Measurements from ENCODE around the gene CDK4. TPM values are rescaled to one million over a fixed set of nuclear protein-coding genes. Genes with fewer than 3 reads are reported as not detected.

CDK4 gene
- total and polyA plus RNA-seq, 2 of the 13 experiments (the other 11 are each of a cell fraction or from before 2014, with no cell fraction given), result 191 to 209 TPM

DNA sequence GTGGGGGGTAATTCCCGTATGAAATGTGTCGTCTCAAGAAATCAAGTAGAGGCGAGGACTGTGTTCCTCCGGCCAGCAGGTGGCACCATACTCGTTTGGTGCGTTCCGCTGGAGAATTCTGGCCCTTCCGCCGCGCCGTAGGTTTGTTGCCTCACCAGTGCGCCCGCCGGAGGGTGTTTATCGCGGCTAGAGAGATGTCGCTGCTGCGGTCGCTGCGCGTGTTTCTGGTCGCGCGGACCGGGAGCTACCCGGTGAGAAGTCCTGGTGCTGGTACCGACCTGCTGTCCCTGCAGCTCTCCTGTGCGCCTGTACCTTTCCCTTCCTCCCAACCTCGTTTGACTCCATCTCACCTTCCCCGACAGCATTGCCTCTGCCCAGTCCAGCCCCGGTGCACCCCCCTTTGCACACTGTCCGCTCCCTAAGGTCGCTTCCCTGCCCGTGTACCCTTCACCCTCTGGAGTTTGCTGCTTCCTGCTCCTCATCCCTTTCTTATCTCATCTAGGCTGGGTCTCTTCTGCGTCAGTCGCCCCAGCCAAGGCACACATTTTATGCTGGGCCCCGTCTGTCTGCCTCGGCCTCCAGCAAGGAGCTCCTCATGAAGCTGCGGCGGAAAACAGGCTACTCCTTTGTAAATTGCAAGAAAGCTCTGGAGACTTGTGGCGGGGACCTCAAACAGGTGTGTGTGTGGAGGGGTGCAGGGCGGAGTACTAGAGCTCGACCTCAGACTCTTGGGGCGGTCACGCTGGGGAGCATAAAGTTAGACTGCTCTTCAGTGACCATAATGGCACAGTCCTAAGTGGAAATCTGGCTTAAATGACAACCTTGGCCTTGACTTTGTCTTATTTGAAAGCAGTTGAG, 30.7 kb upstream of the CDK4 start, which contains the start of gene TSFM (continued):
- TF ChIP-seq, protein P1, sequence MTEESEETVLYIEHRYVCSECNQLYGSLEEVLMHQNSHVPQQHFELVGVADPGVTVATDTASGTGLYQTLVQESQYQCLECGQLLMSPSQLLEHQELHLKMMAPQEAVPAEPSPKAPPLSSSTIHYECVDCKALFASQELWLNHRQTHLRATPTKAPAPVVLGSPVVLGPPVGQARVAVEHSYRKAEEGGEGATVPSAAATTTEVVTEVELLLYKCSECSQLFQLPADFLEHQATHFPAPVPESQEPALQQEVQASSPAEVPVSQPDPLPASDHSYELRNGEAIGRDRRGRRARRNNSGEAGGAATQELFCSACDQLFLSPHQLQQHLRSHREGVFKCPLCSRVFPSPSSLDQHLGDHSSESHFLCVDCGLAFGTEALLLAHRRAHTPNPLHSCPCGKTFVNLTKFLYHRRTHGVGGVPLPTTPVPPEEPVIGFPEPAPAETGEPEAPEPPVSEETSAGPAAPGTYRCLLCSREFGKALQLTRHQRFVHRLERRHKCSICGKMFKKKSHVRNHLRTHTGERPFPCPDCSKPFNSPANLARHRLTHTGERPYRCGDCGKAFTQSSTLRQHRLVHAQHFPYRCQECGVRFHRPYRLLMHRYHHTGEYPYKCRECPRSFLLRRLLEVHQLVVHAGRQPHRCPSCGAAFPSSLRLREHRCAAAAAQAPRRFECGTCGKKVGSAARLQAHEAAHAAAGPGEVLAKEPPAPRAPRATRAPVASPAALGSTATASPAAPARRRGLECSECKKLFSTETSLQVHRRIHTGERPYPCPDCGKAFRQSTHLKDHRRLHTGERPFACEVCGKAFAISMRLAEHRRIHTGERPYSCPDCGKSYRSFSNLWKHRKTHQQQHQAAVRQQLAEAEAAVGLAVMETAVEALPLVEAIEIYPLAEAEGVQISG (CRISPR knock-in tag; IDR thresholded peaks at IDR 0.05), result peak; percentile 100
- TF ChIP-seq ZNF543 (CRISPR knock-in tag; IDR thresholded peaks at IDR 0.05), result no peak
- TF ChIP-seq ZNF619 (CRISPR knock-in tag; IDR thresholded peaks at IDR 0.05), result no peak
- no peak for TF ChIP-seq NFIC (IDR thresholded peaks at IDR 0.05; ENCODE audit: low read length)
- peak; percentile 96 for TF ChIP-seq KMT2B (CRISPR knock-in tag; IDR thresholded peaks at IDR 0.05)
- TF ChIP-seq E2F2 (CRISPR knock-in tag; IDR thresholded peaks at IDR 0.05; ENCODE audit: borderline replicate concordance), result peak; percentile 59; the same call in 1 of the 2 replicates
- no peak for TF ChIP-seq ARHGAP35 (CRISPR knock-in tag; IDR thresholded peaks at IDR 0.05; ENCODE audit: borderline replicate concordance)
- no peak for TF ChIP-seq ZBTB10 (CRISPR knock-in tag; IDR thresholded peaks at IDR 0.05; ENCODE audit: borderline replicate concordance)
- TF ChIP-seq, protein P2, sequence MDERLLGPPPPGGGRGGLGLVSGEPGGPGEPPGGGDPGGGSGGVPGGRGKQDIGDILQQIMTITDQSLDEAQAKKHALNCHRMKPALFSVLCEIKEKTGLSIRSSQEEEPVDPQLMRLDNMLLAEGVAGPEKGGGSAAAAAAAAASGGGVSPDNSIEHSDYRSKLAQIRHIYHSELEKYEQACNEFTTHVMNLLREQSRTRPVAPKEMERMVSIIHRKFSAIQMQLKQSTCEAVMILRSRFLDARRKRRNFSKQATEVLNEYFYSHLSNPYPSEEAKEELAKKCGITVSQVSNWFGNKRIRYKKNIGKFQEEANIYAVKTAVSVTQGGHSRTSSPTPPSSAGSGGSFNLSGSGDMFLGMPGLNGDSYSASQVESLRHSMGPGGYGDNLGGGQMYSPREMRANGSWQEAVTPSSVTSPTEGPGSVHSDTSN (CRISPR knock-in tag; IDR thresholded peaks at IDR 0.05), result no peak
- TF ChIP-seq ZBTB20 (CRISPR knock-in tag; IDR thresholded peaks at IDR 0.05; ENCODE audit: borderline replicate concordance, low read depth), result peak; percentile 61; the same call in 1 of the 2 replicates
- no peak for TF ChIP-seq ZSCAN12 (CRISPR knock-in tag; IDR thresholded peaks at IDR 0.05)
- 0 out of 2 replicates have a peak, but pooled peaks have one; percentile 48 for TF ChIP-seq PAF1 (CRISPR knock-in tag; IDR thresholded peaks at IDR 0.05)
- TF ChIP-seq, protein P3, sequence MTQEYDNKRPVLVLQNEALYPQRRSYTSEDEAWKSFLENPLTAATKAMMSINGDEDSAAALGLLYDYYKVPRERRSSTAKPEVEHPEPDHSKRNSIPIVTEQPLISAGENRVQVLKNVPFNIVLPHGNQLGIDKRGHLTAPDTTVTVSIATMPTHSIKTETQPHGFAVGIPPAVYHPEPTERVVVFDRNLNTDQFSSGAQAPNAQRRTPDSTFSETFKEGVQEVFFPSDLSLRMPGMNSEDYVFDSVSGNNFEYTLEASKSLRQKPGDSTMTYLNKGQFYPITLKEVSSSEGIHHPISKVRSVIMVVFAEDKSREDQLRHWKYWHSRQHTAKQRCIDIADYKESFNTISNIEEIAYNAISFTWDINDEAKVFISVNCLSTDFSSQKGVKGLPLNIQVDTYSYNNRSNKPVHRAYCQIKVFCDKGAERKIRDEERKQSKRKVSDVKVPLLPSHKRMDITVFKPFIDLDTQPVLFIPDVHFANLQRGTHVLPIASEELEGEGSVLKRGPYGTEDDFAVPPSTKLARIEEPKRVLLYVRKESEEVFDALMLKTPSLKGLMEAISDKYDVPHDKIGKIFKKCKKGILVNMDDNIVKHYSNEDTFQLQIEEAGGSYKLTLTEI (CRISPR knock-in tag; conservative IDR thresholded peaks at IDR 0.05), result no peak
- TF ChIP-seq, protein P4, sequence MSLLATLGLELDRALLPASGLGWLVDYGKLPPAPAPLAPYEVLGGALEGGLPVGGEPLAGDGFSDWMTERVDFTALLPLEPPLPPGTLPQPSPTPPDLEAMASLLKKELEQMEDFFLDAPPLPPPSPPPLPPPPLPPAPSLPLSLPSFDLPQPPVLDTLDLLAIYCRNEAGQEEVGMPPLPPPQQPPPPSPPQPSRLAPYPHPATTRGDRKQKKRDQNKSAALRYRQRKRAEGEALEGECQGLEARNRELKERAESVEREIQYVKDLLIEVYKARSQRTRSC (CRISPR knock-in tag; IDR thresholded peaks at IDR 0.05; ENCODE audit: low read depth), result no peak
- TF ChIP-seq SRSF4 (IDR thresholded peaks at IDR 0.05; ENCODE audit: low read depth, low read length, poor library complexity, severe bottlenecking), result no peak
- TF ChIP-seq ZNF883 (CRISPR knock-in tag; IDR thresholded peaks at IDR 0.05; ENCODE audit: not compliant biosample characterization), result peak; percentile 51
- no peak for TF ChIP-seq ZNF576 (CRISPR knock-in tag; IDR thresholded peaks at IDR 0.05)
